ENCODE data around the gene AUTS2.
"Not testable (repeated sequence)": the region's sequence is repeated elsewhere in the genome, so short reads cannot be mapped to it uniquely, and the experiment has no call there.

The AUTS2 gene

GRCh38 chr7:70579397-70580097 lies 981.3 kb downstream of the AUTS2 start:
- no peak for DNase-seq

GRCh38 chr7:70580161-70580560 lies 981.9 kb downstream of the AUTS2 start:
- no peak for DNase-seq

GRCh38 chr7:70582927-70583895 lies 984.9 kb downstream of the AUTS2 start:
- no peak for DNase-seq

- no peak for DNase-seq
Observed at GRCh38 chr7:70583965-70584883, 985.9 kb downstream of the AUTS2 start.

- no peak for DNase-seq
Observed at GRCh38 chr7:70585071-70585470, 986.8 kb downstream of the AUTS2 start.

GRCh38 chr7:70586822-70587221 lies 988.5 kb downstream of the AUTS2 start:
- DNase-seq, result no peak

- no peak for DNase-seq
Observed at GRCh38 chr7:70587739-70588138, 989.5 kb downstream of the AUTS2 start.

GRCh38 chr7:70588191-70588921 lies 990.1 kb downstream of the AUTS2 start:
- DNase-seq, result no peak

GRCh38 chr7:70589010-70589409 lies 990.7 kb downstream of the AUTS2 start:
- DNase-seq, result no peak

- DNase-seq, result no peak
Observed at GRCh38 chr7:70589590-70589989, 991.3 kb downstream of the AUTS2 start.

GRCh38 chr7:70590126-70590854 lies 992.0 kb downstream of the AUTS2 start:
- no peak for DNase-seq

GRCh38 chr7:70591643-70592042 lies 993.4 kb downstream of the AUTS2 start:
- no peak for DNase-seq

- DNase-seq, result no peak
Observed at GRCh38 chr7:70592171-70592570, 993.9 kb downstream of the AUTS2 start.

- DNase-seq, result no peak
Observed at GRCh38 chr7:70594170-70594569, 995.9 kb downstream of the AUTS2 start.

GRCh38 chr7:70594885-70595284 lies 996.6 kb downstream of the AUTS2 start:
- DNase-seq, result not testable (repeated sequence)

- DNase-seq, result no peak
Observed at GRCh38 chr7:70595370-70595754, 997.1 kb downstream of the AUTS2 start.

GRCh38 chr7:70595755-70596597 lies 997.7 kb downstream of the AUTS2 start:
- no peak for DNase-seq

GRCh38 chr7:70596598-70596913 lies 998.3 kb downstream of the AUTS2 start:
- no peak for DNase-seq

GRCh38 chr7:70597066-70597465 lies 998.8 kb downstream of the AUTS2 start:
- DNase-seq, result no peak

- DNase-seq, result peak; percentile 67
Observed at GRCh38 chr7:70598976-70599375, 1000.7 kb downstream of the AUTS2 start.

Measured in NCI-H2029 (cell line).